ENCODE data around the gene DNAJB1.

Gene DNAJB1

DNA sequence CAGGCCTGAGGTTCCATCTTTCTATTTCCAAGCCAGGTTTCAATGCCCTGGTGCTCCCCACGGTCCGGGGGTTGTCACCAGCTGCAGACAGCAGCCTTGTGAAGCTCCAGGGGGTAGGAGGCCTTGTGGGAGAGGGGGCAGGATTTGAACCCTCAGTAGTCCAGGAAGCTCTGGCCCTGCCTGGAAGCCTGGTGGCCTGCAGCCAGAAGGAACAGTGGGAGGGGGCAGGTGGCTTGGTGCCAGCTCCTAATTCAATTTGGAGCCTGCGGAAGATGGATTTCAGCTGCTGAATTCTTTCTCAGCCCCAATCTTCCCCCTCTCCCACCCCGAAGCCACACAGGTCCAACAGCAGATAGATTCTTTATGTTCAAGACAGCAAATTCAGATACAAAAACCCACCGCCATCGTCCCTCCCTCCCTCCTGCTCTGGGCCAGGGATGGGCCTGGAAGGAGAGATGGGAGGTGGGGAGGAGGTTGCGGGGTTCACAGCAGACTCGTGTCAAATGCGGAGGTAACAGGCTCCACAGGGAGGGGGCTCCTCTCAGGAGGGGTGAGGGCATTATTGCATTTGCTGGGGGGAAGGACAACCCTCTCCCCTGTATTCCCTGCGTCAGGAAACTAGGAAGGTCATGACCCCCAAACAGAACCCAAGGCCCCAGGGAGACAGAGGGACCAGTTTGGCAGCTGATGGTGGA, 40.6 kb downstream of the DNAJB1 start:
- Histone ChIP-seq H3K27me3 (ENCODE audit: control insufficient read depth in 1 of 2, insufficient read depth in 1 of 2, low read length in 2 of 2) (peaks cover 0 to 15% of the 10 kb centered on the region in 2 experiments), H2BK120ac (ENCODE audit: low read depth, low read length) (no peak overlapping the region), H3K4ac (ENCODE audit: low read depth in 1 of 2, low read length in 2 of 2) (no peak overlapping the region), H3K14ac (ENCODE audit: low read length in 2 of 2) (no peak overlapping the region), H2BK15ac (ENCODE audit: low read depth, poor library complexity, severe bottlenecking) (no peak overlapping the region), H3K27ac (ENCODE audit: low read length, poor library complexity, severe bottlenecking) (peak overlapping the region; percentile 5), H4K8ac (ENCODE audit: low read length) (no peak overlapping the region), H3K4me2 (ENCODE audit: low read length, poor library complexity, severe bottlenecking) (no peak overlapping the region), H3K79me1 (replicated peaks; ENCODE audit: low read length, poor library complexity, severe bottlenecking) (peaks cover 27% of the 10 kb centered on the region), H2BK12ac (ENCODE audit: low read length in 2 of 2) (no peak overlapping the region), H3K23ac (ENCODE audit: low read length in 2 of 2) (no peak overlapping the region), H2AFZ (ENCODE audit: low read depth, low read length) (no peak overlapping the region), H3K9me3 (ENCODE audit: control insufficient read depth, low read length) (no peaks in the 10 kb centered on the region), H3K9ac (ENCODE audit: low read length) (no peak overlapping the region), H4K91ac (ENCODE audit: low read length) (no peak overlapping the region), H3K18ac (ENCODE audit: low read depth in 1 of 2, low read length in 2 of 2) (no peak overlapping the region), H2AK5ac (ENCODE audit: low read length, severe bottlenecking) (no peak overlapping the region), H2BK5ac (ENCODE audit: low read depth, low read length, poor library complexity, severe bottlenecking) (no peak overlapping the region), H3K4me3 (ENCODE audit: insufficient read depth in 1 of 2, low read depth in 1 of 2, low read length in 2 of 2) (no peak overlapping the region), H3K36me3 (ENCODE audit: control insufficient read depth in 1 of 2, insufficient read depth in 2 of 2, low read depth in 1 of 2, low read length in 2 of 2) (peaks cover 42 to 78% of the 10 kb centered on the region in 2 experiments), H3K4me1 (ENCODE audit: control insufficient read depth, insufficient read depth, low read depth, low read length) (peaks cover 56% of the 10 kb centered on the region)
- 88% methylated on average over 8 of the region's 10 CpGs for whole genome bisulfite sequencing
- DNase-seq = no peak

- DNase-seq = peak; percentile 68
- no peak overlapping the region for H2BK120ac ChIP-seq (ENCODE audit: low read depth, low read length)
- H3K27ac ChIP-seq (ENCODE audit: low read length, poor library complexity, severe bottlenecking) = no peak overlapping the region
- H3K4me2 ChIP-seq (ENCODE audit: low read length, poor library complexity, severe bottlenecking) = no peak overlapping the region
- peak overlapping the region in 1 of 2 experiments; percentile 18 for H3K18ac ChIP-seq (ENCODE audit: low read depth in 1 of 2, low read length in 2 of 2)
- no peak overlapping the region for H2BK12ac ChIP-seq (ENCODE audit: low read length in 2 of 2)
- no peaks in the 10 kb centered on the region for H3K9me3 ChIP-seq (ENCODE audit: control insufficient read depth, low read length)
- no peak overlapping the region for H3K9ac ChIP-seq (ENCODE audit: low read length)
- H2AFZ ChIP-seq (ENCODE audit: low read depth, low read length) = no peak overlapping the region
- no peak overlapping the region for H3K14ac ChIP-seq (ENCODE audit: low read length in 2 of 2)
- peaks cover 20% of the 10 kb centered on the region for H3K79me1 ChIP-seq (replicated peaks; ENCODE audit: low read length, poor library complexity, severe bottlenecking)
- no peak overlapping the region for H2BK5ac ChIP-seq (ENCODE audit: low read depth, low read length, poor library complexity, severe bottlenecking)
- 75% methylated on average over 26 of the region's 26 CpGs for WGBS
- H3K4ac ChIP-seq (ENCODE audit: low read depth in 1 of 2, low read length in 2 of 2) = no peak overlapping the region
- peaks cover 0 to 17% of the 10 kb centered on the region in 2 experiments for H3K27me3 ChIP-seq (ENCODE audit: control insufficient read depth in 1 of 2, insufficient read depth in 1 of 2, low read length in 2 of 2)
- H3K4me1 ChIP-seq (ENCODE audit: control insufficient read depth, insufficient read depth, low read depth, low read length) = peaks cover 63% of the 10 kb centered on the region
- no peak overlapping the region for H4K8ac ChIP-seq (ENCODE audit: low read length)
- H4K91ac ChIP-seq (ENCODE audit: low read length) = no peak overlapping the region
- H2BK15ac ChIP-seq (ENCODE audit: low read depth, poor library complexity, severe bottlenecking) = no peak overlapping the region
- peaks cover 35 to 72% of the 10 kb centered on the region in 2 experiments for H3K36me3 ChIP-seq (ENCODE audit: control insufficient read depth in 1 of 2, insufficient read depth in 2 of 2, low read depth in 1 of 2, low read length in 2 of 2)
- no peak overlapping the region for H3K23ac ChIP-seq (ENCODE audit: low read length in 2 of 2)
- H2AK5ac ChIP-seq (ENCODE audit: low read length, severe bottlenecking) = no peak overlapping the region
- no peak overlapping the region for H3K4me3 ChIP-seq (ENCODE audit: insufficient read depth in 1 of 2, low read depth in 1 of 2, low read length in 2 of 2)
Measured at GRCh38 chr19:14476673-14477401, 41.4 kb downstream of the DNAJB1 start.

GRCh38 chr19:14476327-14476672, 41.9 kb downstream of the DNAJB1 start:
- no peak for DNase-seq
- WGBS = 94% methylated on average over 7 of the region's 7 CpGs
- H3K4me2 ChIP-seq (ENCODE audit: low read length, poor library complexity, severe bottlenecking) = no peak overlapping the region
- no peak overlapping the region for H3K23ac ChIP-seq (ENCODE audit: low read length in 2 of 2)
- peak overlapping the region in 1 of 2 experiments; percentile 27 for H3K4me3 ChIP-seq (ENCODE audit: insufficient read depth in 1 of 2, low read depth in 1 of 2, low read length in 2 of 2)
- H3K9ac ChIP-seq (ENCODE audit: low read length) = no peak overlapping the region
- H3K79me1 ChIP-seq (replicated peaks; ENCODE audit: low read length, poor library complexity, severe bottlenecking) = peaks cover 20% of the 10 kb centered on the region
- H3K36me3 ChIP-seq (ENCODE audit: control insufficient read depth in 1 of 2, insufficient read depth in 2 of 2, low read depth in 1 of 2, low read length in 2 of 2) = peaks cover 32 to 75% of the 10 kb centered on the region in 2 experiments
- H2AFZ ChIP-seq (ENCODE audit: low read depth, low read length) = no peak overlapping the region
- no peak overlapping the region for H3K27ac ChIP-seq (ENCODE audit: low read length, poor library complexity, severe bottlenecking)
- H3K4ac ChIP-seq (ENCODE audit: low read depth in 1 of 2, low read length in 2 of 2) = peak overlapping the region in 1 of 2 experiments; percentile 9
- H3K9me3 ChIP-seq (ENCODE audit: control insufficient read depth, low read length) = no peaks in the 10 kb centered on the region
- peak overlapping the region in 1 of 2 experiments; percentile 62 for H3K14ac ChIP-seq (ENCODE audit: low read length in 2 of 2)
- peaks cover 64% of the 10 kb centered on the region for H3K4me1 ChIP-seq (ENCODE audit: control insufficient read depth, insufficient read depth, low read depth, low read length)
- H4K8ac ChIP-seq (ENCODE audit: low read length) = no peak overlapping the region
- H2BK12ac ChIP-seq (ENCODE audit: low read length in 2 of 2) = peak overlapping the region in 1 of 2 experiments; percentile 61
- no peak overlapping the region for H2BK15ac ChIP-seq (ENCODE audit: low read depth, poor library complexity, severe bottlenecking)
- H2AK5ac ChIP-seq (ENCODE audit: low read length, severe bottlenecking) = no peak overlapping the region
- peaks cover 0 to 17% of the 10 kb centered on the region in 2 experiments for H3K27me3 ChIP-seq (ENCODE audit: control insufficient read depth in 1 of 2, insufficient read depth in 1 of 2, low read length in 2 of 2)
- peak overlapping the region in 1 of 2 experiments; percentile 18 for H3K18ac ChIP-seq (ENCODE audit: low read depth in 1 of 2, low read length in 2 of 2)
- no peak overlapping the region for H2BK120ac ChIP-seq (ENCODE audit: low read depth, low read length)
- no peak overlapping the region for H2BK5ac ChIP-seq (ENCODE audit: low read depth, low read length, poor library complexity, severe bottlenecking)
- no peak overlapping the region for H4K91ac ChIP-seq (ENCODE audit: low read length)
